ENCODE measurements around the gene ITGB6. TPM values are rescaled to one million over a fixed set of nuclear protein-coding genes. Genes with fewer than 3 reads are reported as not detected.

Gene ITGB6
- total and polyA plus RNA-seq, 10 of the 15 experiments (the other 5 are each of a cell fraction or from before 2014, with no cell fraction given) = 0.04 TPM; not detected in 9

- no peak for TF ChIP-seq ATF3 (IDR thresholded peaks at IDR 0.05; ENCODE audit: borderline replicate concordance, extremely low read depth, low read depth, low read length)
Measured at GRCh38 chr2:160169988-160170387, 30.1 kb downstream of the ITGB6 start (continued).

GRCh38 chr2:160169471-160169870 lies 30.6 kb downstream of the ITGB6 start:
- ChIA-PET SMC1A (ENCODE audit: uncharacterized antibody, unreplicated experiment) (no interaction called here), CTCF (interaction anchor here (1.6 kb wide), 1 partner anchor 41 kb away, joined by 3 read pairs; no protein-coding TSS in a partner anchor), POLR2A (interaction anchor here (1.5 kb wide), 1 partner anchor 38 kb away, joined by 3 read pairs; no protein-coding TSS in a partner anchor), RAD21 (ENCODE audit: unreplicated experiment) (no interaction called here)
- H3K27me3 ChIP-seq (replicated peaks in 1 of 2; ENCODE audit: control insufficient read depth in 2 of 2, insufficient read depth in 2 of 2, low read length in 1 of 2) = no peaks in the 10 kb centered on the region
- BruUV-seq (replicated peaks) = no TSS peak
- H3K4me1 ChIP-seq (ENCODE audit: control insufficient read depth, insufficient read depth, low read length) = no peaks in the 10 kb centered on the region
- H3K36me3 ChIP-seq (ENCODE audit: control insufficient read depth in 2 of 2, insufficient read depth in 2 of 2, low read length in 1 of 2) = no peaks in the 10 kb centered on the region
- H3K27ac ChIP-seq (ENCODE audit: control insufficient read depth, insufficient read depth) = no peak overlapping the region
- H2AFZ ChIP-seq (ENCODE audit: control insufficient read depth, low read depth, low read length) = no peak overlapping the region
- no peak for TF ChIP-seq JUND (IDR thresholded peaks at IDR 0.05; ENCODE audit: low read depth, low read length)
- no peak for TF ChIP-seq MAX (IDR thresholded peaks at IDR 0.05; ENCODE audit: low read depth, low read length)
- TF ChIP-seq CHD2 (IDR thresholded peaks at IDR 0.05; ENCODE audit: borderline replicate concordance, low read depth, low read length) = no peak
- no peak for TF ChIP-seq ZNF24 (IDR thresholded peaks at IDR 0.05)
- no peak for TF ChIP-seq SUZ12 (IDR thresholded peaks at IDR 0.05; ENCODE audit: unreplicated experiment)
- no peak for TF ChIP-seq POLR2AphosphoS2 (IDR thresholded peaks at IDR 0.05; ENCODE audit: low read depth, low read length)
- no peak for TF ChIP-seq KAT2A (conservative IDR thresholded peaks at IDR 0.05; ENCODE audit: control insufficient read depth, low read depth, low read length)
- TF ChIP-seq MEF2B (IDR thresholded peaks at IDR 0.05; ENCODE audit: partially characterized antibody, poor library complexity, severe bottlenecking) = no peak
- no peak for TF ChIP-seq IRF5 (IDR thresholded peaks at IDR 0.05; ENCODE audit: borderline replicate concordance)
- TF ChIP-seq IRF3 (IDR thresholded peaks at IDR 0.05) = no peak
- TF ChIP-seq NRF1 (conservative IDR thresholded peaks at IDR 0.05; ENCODE audit: low read depth, low read length) = no peak
- no peak for TF ChIP-seq BCL3 (IDR thresholded peaks at IDR 0.05; ENCODE audit: borderline replicate concordance, insufficient read depth, low read depth, low read length, poor library complexity, severe bottlenecking)
- no peak for TF ChIP-seq EZH2 (IDR thresholded peaks at IDR 0.05; ENCODE audit: borderline replicate concordance, control insufficient read depth, low read depth, low read length)
- no peak for TF ChIP-seq GATAD2B (conservative IDR thresholded peaks at IDR 0.05; ENCODE audit: low read depth)
- TF ChIP-seq SREBF2 (IDR thresholded peaks at IDR 0.05; ENCODE audit: low read length) = no peak
- TF ChIP-seq RBBP5 (conservative IDR thresholded peaks at IDR 0.05) = no peak
- TF ChIP-seq ZBED1 (IDR thresholded peaks at IDR 0.05; ENCODE audit: borderline replicate concordance) = no peak
- ATAC-seq = no peak
- H3K9me3 ChIP-seq (replicated peaks; ENCODE audit: control insufficient read depth, insufficient read depth, low read length) = no peaks in the 10 kb centered on the region
- FAIRE-seq = no peak
- no peaks in the 10 kb centered on the region for H4K20me1 ChIP-seq (ENCODE audit: control insufficient read depth, insufficient read depth)
- no peaks in the 10 kb centered on the region for H3K79me2 ChIP-seq (ENCODE audit: control insufficient read depth, insufficient read depth, low read length)
- DNase-seq (ENCODE audit: low read depth, low spot score) = no peak
- H3K9ac ChIP-seq (ENCODE audit: control insufficient read depth, insufficient read depth, low read length) = no peak overlapping the region
- intact Hi-C loops (cut with micrococcal nuclease; ENCODE audit: unreplicated experiment) = loop anchor here (5.0 kb wide), 1 partner anchor 38 kb away; no protein-coding TSS in a partner anchor
- no peak overlapping the region for H3K4me2 ChIP-seq (ENCODE audit: control insufficient read depth, insufficient read depth)
- WGBS (ENCODE audit: insufficient coverage, insufficient replicate concordance, low lambda C conversion rate, missing lambda C conversion rate) = 2% methylated on average over 3 of the region's 3 CpGs
- in situ Hi-C loops (cut with MboI) = no loop called here
- no peak overlapping the region for H3K4me3 ChIP-seq

Measured in GM12878 (cell line).